SK-N-SH (cell line): ENCODE measurements around the gene PAX3. TPM values are rescaled to one million over a fixed set of nuclear protein-coding genes. Genes with fewer than 3 reads are reported as not detected.

ENCODE experiments used
- CTCF ChIA-PET: fragments of 300-600, 350-600 bp; formaldehyde crosslinking; extraction: SDS; loops from one replicate; lab custom pipeline; 2021; lab: Yijun Ruan, JAX
- POLR2A ChIA-PET: fragments of 350-600 bp; sonication (Branson Sonifier 250); formaldehyde crosslinking; extraction: SDS; loops from one replicate; lab custom pipeline; 2020; ENCODE audit warnings: antibody characterized with exemption, inconsistent platforms; lab: Yijun Ruan, JAX
- DNase-seq: peaks from one replicate; pipeline ENCODE4 v3.0.0; 2012
- H2AFZ ChIP-seq: fragments of 200-600 bp; sonication (generic); 2 replicates; pipeline ENCODE4 v1.8.1; 2016; ENCODE audit warnings: antibody characterized with exemption, mild to moderate bottlenecking, low read depth
- H3F3A ChIP-seq: fragments of 200-600 bp; sonication (generic); replicated peaks from 2 replicates; pipeline ENCODE3; 2016; ENCODE audit warnings: antibody characterized with exemption, mild to moderate bottlenecking; ENCODE audit not compliant: insufficient read depth
- H3K27ac ChIP-seq, 2 experiments: fragments of 200-500 bp in 1 of 2; fragments of 200-600 bp in 1 of 2; sonication (Bioruptor generic) in 1 of 2; sonication (generic), shearing (Covaris generic) in 1 of 2; 2 replicates each; pipeline versions ENCODE4 v1.5.1 to v1.6.1; 2014 to 2016; ENCODE audit warnings: low read depth in 2 of 2, inconsistent platforms in 1 of 2, low read length in 1 of 2, mild to moderate bottlenecking in 1 of 2, mixed read lengths in 1 of 2
- H3K27me3 ChIP-seq: fragments of 200-600 bp; sonication (generic), shearing (Covaris generic); 2 replicates; pipeline ENCODE4 v1.6.1; 2016; ENCODE audit warnings: mixed run types; ENCODE audit not compliant: insufficient read depth
- H3K36me3 ChIP-seq, 2 experiments: fragments of 200-500 bp in 1 of 2; fragments of 200-600 bp in 1 of 2; sonication (Bioruptor generic) in 1 of 2; sonication (generic) in 1 of 2; replicated peaks in 1 of 2; 2 replicates each; pipeline versions ENCODE3 to v1.5.1; 2014 to 2016; ENCODE audit warnings: low read length in 1 of 2, mild to moderate bottlenecking in 1 of 2; ENCODE audit not compliant: insufficient read depth in 2 of 2, control insufficient read depth in 1 of 2
- H3K4me1 ChIP-seq, 2 experiments: fragments of 200-500 bp in 1 of 2; fragments of 200-600 bp in 1 of 2; sonication (Bioruptor generic) in 1 of 2; sonication (generic), shearing (Covaris generic) in 1 of 2; 2 replicates each; pipeline versions ENCODE4 v1.5.1 to v1.6.1; 2014 to 2016; ENCODE audit warnings: low read depth in 1 of 2, low read length in 1 of 2, mixed run types in 1 of 2; ENCODE audit not compliant: insufficient read depth in 2 of 2, control insufficient read depth in 1 of 2
- H3K4me2 ChIP-seq: fragments of 200-600 bp; sonication (generic), shearing (Covaris generic); 2 replicates; pipeline ENCODE4 v1.6.1; 2017; ENCODE audit warnings: mixed run types
- H3K4me3 ChIP-seq, 2 experiments: fragments of 200-500 bp in 1 of 2; fragments of 200-600 bp in 1 of 2; sonication (Bioruptor generic) in 1 of 2; sonication (generic), shearing (Covaris generic) in 1 of 2; 2 replicates each; pipeline versions ENCODE4 v1.5.1 to v1.8.1; 2014 to 2016; ENCODE audit warnings: low read depth in 2 of 2, inconsistent platforms in 1 of 2, low read length in 1 of 2, mild to moderate bottlenecking in 1 of 2, mixed read lengths in 1 of 2, moderate library complexity in 1 of 2
- H3K79me2 ChIP-seq: fragments of 200-600 bp; sonication (generic); 2 replicates; pipeline ENCODE4 v1.8.1; 2017; ENCODE audit warnings: mild to moderate bottlenecking; ENCODE audit not compliant: insufficient read depth
- H3K9ac ChIP-seq: fragments of 200-600 bp; sonication (generic); 2 replicates; pipeline ENCODE4 v1.6.1; 2017; ENCODE audit warnings: mixed run types
- H3K9me2 ChIP-seq: fragments of 200-600 bp; sonication (generic); 2 replicates; pipeline ENCODE4 v1.6.1; 2017; ENCODE audit warnings: mixed run types
- H3K9me3 ChIP-seq: fragments of 200-600 bp; sonication (generic); 2 replicates; pipeline ENCODE4 v1.6.1; 2017; ENCODE audit warnings: mixed run types, mild to moderate bottlenecking, moderate library complexity
- H4K20me1 ChIP-seq: fragments of 200-600 bp; sonication (generic); 2 replicates; pipeline ENCODE4 v1.6.1; 2017; ENCODE audit warnings: mild to moderate bottlenecking, mixed run types; ENCODE audit not compliant: insufficient read depth
- EZH2phosphoT487 ChIP-seq: fragments of 200-600 bp; sonication (generic); IDR thresholded peaks from 2 replicates; pipeline ENCODE4 v1.6.1; 2017; ENCODE audit warnings: low read depth, mixed run types, mild to moderate bottlenecking, antibody characterized with exemption, moderate library complexity, borderline replicate concordance
- FOSL2 ChIP-seq: IDR thresholded peaks from 2 replicates; pipeline ENCODE4 v1.4.0; 2012; ENCODE audit warnings: low read depth, mild to moderate bottlenecking, moderate library complexity, borderline replicate concordance
- FOXM1 ChIP-seq: IDR thresholded peaks from 2 replicates; pipeline ENCODE4 v1.4.0; 2012; ENCODE audit warnings: low read depth, mild to moderate bottlenecking
- GABPA ChIP-seq: IDR thresholded peaks from 2 replicates; pipeline ENCODE4 v1.4.0; 2012; ENCODE audit warnings: low read depth, mild to moderate bottlenecking
- GATA2 ChIP-seq: sonication (generic); formaldehyde crosslinking; IDR thresholded peaks from 2 replicates; pipeline ENCODE4 v1.5.0; 2020; ENCODE audit warnings: mild to moderate bottlenecking, missing genetic modification reagents
- JUND ChIP-seq: IDR thresholded peaks from 2 replicates; pipeline ENCODE4 v1.4.0; 2012
- NFIC ChIP-seq: IDR thresholded peaks from 2 replicates; pipeline ENCODE4 v1.4.0; 2012; ENCODE audit warnings: borderline replicate concordance
- RAD21 ChIP-seq: IDR thresholded peaks from 2 replicates; pipeline ENCODE4 v1.6.1; 2012; ENCODE audit warnings: mild to moderate bottlenecking, low read length
- RFX5 ChIP-seq: IDR thresholded peaks from 2 replicates; pipeline ENCODE4 v1.6.1; 2012; ENCODE audit warnings: mild to moderate bottlenecking, improper control_type of control experiment, low read length
- SMC3 ChIP-seq: IDR thresholded peaks from 2 replicates; pipeline ENCODE4 v1.6.1; 2012; ENCODE audit warnings: low read depth, low read length, improper control_type of control experiment
- TEAD4 ChIP-seq: IDR thresholded peaks from 2 replicates; pipeline ENCODE4 v1.4.0; 2012; ENCODE audit warnings: mild to moderate bottlenecking, borderline replicate concordance; ENCODE audit not compliant: insufficient read depth
- YY1 ChIP-seq: IDR thresholded peaks from 2 replicates; pipeline ENCODE4 v1.4.0; 2012; ENCODE audit warnings: low read depth, mild to moderate bottlenecking
- WGBS: methylation state at CpG from one replicate; pipeline ENCODE4 v1.1.6; 2017; ENCODE audit warnings: low lambda C conversion rate; 5-methylcytosine and 5-hydroxymethylcytosine counted together
- polyA plus RNA-seq, 3 experiments: library from polyadenylated mRNA; depleted of rRNA; stranded (reverse); fragments of >200 nt; gene quantifications; 2 replicates each; pipeline ENCODE4 v1.2.3, GENCODE V29; 2012
- TF ChIP-seq, protein P1 (sequence below): fragments of 150-350 bp; IDR thresholded peaks from 2 replicates; pipeline ENCODE4 v1.6.1; 2017; ENCODE audit warnings: antibody characterized with exemption, low read length, low read depth, borderline replicate concordance
- TF ChIP-seq, protein P2 (sequence below): IDR thresholded peaks from 2 replicates; pipeline ENCODE4 v1.6.1; 2012; ENCODE audit warnings: mild to moderate bottlenecking, low read depth, low read length, moderate library complexity
- TF ChIP-seq, protein P3 (sequence below): fragments of 200-600 bp; sonication (generic); IDR thresholded peaks from 2 replicates; pipeline ENCODE4 v1.6.1; 2017; ENCODE audit warnings: antibody characterized with exemption, mild to moderate bottlenecking, moderate library complexity

The PAX3 gene
- not detected in 2 replicates for polyA plus RNA-seq (2012; rRNA removed)
- polyA plus RNA-seq (2012; cell fraction: cytosol; rRNA removed) = not detected in 2 replicates
- 0.11 TPM in 1 of 2 replicates, not detected in the other for polyA plus RNA-seq (2012; cell fraction: nucleus; rRNA removed)

DNA sequence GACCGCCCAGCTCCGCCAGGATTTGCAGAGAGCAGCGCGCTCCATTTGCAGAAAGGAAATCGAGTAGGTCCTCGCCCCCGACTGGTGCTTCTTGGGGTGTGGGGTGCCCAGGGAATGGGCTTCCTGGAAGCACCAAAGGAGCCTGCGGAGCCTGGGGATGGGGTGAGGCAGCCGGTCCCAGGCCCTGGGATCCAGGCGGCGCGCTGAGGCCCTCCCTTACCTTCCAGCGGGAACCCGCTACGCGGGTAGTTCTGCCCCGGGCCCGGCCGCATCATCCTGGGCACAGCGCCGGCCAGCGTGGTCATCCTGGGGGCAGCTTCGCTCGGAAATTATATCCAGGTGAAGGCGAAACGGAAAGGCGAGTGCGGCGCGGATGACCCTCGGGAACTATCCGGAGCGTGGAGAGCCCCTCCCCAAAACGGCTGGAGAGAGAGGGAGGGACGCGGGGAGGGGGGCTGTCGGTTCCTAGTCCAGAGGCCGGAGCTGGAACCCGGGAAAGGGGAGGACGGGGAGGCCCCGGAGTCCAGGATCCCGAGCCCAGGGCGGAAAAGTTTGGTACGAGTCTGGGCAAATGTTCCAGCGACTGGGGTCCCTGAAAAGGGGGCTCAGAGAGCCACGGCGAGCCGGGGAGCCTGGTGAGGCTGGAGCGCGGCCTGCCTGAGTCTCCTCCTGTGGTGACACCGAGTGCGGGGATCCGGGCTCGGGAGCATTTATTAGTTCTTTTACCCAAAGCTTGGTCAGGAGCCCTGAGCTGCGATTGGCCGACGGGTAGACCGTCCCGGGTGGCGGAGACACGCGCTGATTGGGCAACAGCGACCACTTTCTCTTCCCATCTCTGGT, at the start of gene PAX3:
PAX3 (minus strand) TSS at position 688 of the 840 bp plus-strand sequence; CDS start at position 305, 383 bp downstream.
- Histone ChIP-seq H3K27ac (no peak within 1 kb of the TSS), H3K9ac (no peak within 1 kb of the TSS)

DNA sequence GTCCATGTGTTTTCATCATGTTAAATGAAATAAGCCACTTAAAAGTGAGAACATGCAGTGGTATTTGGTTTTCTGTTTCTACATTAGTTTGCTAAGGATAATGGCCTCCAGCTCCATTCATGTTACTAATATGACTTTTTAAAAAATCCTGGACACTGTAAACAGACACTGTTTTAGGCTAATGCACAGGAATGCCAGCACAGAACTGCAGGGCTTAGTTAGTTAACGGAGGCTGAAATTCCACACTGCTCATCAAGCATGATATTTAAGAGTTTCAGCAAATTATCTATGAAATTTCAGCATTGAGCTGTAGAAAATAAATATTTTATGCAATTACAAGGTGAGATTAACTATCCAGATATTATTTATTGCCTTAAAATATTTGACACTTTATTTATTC, 42.5 kb upstream of the PAX3 start:
- Histone ChIP-seq H3K4me1 (no peaks in the 10 kb centered on the region), H3K36me3 (no peaks in the 10 kb centered on the region), H3K4me2 (no peak overlapping the region), H3K9me3 (no peaks in the 10 kb centered on the region), H2AFZ (no peak overlapping the region), H3F3A (no peaks in the 10 kb centered on the region), H3K27me3 (no peaks in the 10 kb centered on the region), H3K9me2 (no peaks in the 10 kb centered on the region), H4K20me1 (no peaks in the 10 kb centered on the region), H3K79me2 (no peaks in the 10 kb centered on the region), H3K27ac (no peak overlapping the region), H3K9ac (no peak overlapping the region), H3K4me3 (no peak overlapping the region)
- no peak for DNase-seq
- CTCF ChIA-PET = no interaction called here
- WGBS = 10% methylated on average over 1 of the region's 1 CpG
- POLR2A ChIA-PET = no interaction called here
- TF ChIP-seq TEAD4 (no peak), YY1 (no peak), GABPA (no peak), FOXM1 (no peak), NFIC (no peak), SMC3 (no peak), FOSL2 (no peak), JUND (no peak), RFX5 (no peak), EZH2phosphoT487 (no peak)
- TF ChIP-seq, protein P1, sequence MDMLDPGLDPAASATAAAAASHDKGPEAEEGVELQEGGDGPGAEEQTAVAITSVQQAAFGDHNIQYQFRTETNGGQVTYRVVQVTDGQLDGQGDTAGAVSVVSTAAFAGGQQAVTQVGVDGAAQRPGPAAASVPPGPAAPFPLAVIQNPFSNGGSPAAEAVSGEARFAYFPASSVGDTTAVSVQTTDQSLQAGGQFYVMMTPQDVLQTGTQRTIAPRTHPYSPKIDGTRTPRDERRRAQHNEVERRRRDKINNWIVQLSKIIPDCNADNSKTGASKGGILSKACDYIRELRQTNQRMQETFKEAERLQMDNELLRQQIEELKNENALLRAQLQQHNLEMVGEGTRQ = no peak
- TF ChIP-seq, protein P2, sequence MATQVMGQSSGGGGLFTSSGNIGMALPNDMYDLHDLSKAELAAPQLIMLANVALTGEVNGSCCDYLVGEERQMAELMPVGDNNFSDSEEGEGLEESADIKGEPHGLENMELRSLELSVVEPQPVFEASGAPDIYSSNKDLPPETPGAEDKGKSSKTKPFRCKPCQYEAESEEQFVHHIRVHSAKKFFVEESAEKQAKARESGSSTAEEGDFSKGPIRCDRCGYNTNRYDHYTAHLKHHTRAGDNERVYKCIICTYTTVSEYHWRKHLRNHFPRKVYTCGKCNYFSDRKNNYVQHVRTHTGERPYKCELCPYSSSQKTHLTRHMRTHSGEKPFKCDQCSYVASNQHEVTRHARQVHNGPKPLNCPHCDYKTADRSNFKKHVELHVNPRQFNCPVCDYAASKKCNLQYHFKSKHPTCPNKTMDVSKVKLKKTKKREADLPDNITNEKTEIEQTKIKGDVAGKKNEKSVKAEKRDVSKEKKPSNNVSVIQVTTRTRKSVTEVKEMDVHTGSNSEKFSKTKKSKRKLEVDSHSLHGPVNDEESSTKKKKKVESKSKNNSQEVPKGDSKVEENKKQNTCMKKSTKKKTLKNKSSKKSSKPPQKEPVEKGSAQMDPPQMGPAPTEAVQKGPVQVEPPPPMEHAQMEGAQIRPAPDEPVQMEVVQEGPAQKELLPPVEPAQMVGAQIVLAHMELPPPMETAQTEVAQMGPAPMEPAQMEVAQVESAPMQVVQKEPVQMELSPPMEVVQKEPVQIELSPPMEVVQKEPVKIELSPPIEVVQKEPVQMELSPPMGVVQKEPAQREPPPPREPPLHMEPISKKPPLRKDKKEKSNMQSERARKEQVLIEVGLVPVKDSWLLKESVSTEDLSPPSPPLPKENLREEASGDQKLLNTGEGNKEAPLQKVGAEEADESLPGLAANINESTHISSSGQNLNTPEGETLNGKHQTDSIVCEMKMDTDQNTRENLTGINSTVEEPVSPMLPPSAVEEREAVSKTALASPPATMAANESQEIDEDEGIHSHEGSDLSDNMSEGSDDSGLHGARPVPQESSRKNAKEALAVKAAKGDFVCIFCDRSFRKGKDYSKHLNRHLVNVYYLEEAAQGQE = no peak

More for the DNA sequence above, at the start of gene PAX3:
- ChIA-PET POLR2A (no interaction called here), CTCF (interaction anchor here (1.2 to 1.6 kb wide), 3 partner anchors 8 to 20 kb away, joined by 3 to 5 read pairs (median 4); no protein-coding TSS in a partner anchor)
- DNase-seq = peak; percentile 53
- peaks cover 0 to 2% of the 10 kb centered on the region in 2 experiments; a peak in 1 of 4 replicates for H3K4me1 ChIP-seq
- no peaks in the 10 kb centered on the region for H3K9me3 ChIP-seq
- H2AFZ ChIP-seq = peak within 1 kb of the TSS; percentile 51; the same call in 1 of the 2 replicates
- H3K9me2 ChIP-seq = no peaks in the 10 kb centered on the region
- H3K4me2 ChIP-seq = peak within 1 kb of the TSS; percentile 62
- H3F3A ChIP-seq = no peaks in the 10 kb centered on the region
- peaks cover 99% of the 10 kb centered on the region for H3K27me3 ChIP-seq
- WGBS = 20% methylated on average over 37 of the region's 63 CpGs
- H3K36me3 ChIP-seq = no peaks in the 10 kb centered on the region
- peak within 1 kb of the TSS; percentile 14 to 41 for H3K4me3 ChIP-seq
- no peak for TF ChIP-seq YY1
- TF ChIP-seq FOXM1 = no peak
- TF ChIP-seq TEAD4 = no peak
- TF ChIP-seq, protein P3, sequence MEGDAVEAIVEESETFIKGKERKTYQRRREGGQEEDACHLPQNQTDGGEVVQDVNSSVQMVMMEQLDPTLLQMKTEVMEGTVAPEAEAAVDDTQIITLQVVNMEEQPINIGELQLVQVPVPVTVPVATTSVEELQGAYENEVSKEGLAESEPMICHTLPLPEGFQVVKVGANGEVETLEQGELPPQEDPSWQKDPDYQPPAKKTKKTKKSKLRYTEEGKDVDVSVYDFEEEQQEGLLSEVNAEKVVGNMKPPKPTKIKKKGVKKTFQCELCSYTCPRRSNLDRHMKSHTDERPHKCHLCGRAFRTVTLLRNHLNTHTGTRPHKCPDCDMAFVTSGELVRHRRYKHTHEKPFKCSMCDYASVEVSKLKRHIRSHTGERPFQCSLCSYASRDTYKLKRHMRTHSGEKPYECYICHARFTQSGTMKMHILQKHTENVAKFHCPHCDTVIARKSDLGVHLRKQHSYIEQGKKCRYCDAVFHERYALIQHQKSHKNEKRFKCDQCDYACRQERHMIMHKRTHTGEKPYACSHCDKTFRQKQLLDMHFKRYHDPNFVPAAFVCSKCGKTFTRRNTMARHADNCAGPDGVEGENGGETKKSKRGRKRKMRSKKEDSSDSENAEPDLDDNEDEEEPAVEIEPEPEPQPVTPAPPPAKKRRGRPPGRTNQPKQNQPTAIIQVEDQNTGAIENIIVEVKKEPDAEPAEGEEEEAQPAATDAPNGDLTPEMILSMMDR = no peak
- no peak for TF ChIP-seq GATA2
- no peak for TF ChIP-seq GABPA
- TF ChIP-seq EZH2phosphoT487 = no peak
- TF ChIP-seq RAD21 = no peak
- H4K20me1 ChIP-seq = no peaks in the 10 kb centered on the region
- no peaks in the 10 kb centered on the region for H3K79me2 ChIP-seq
